Measurements from ENCODE around the gene RAB35. TPM values are rescaled to one million over a fixed set of nuclear protein-coding genes. Genes with fewer than 3 reads are reported as not detected.

The RAB35 gene
- polyA plus RNA-seq, 1 donor from 2014 or later: 60.2 TPM

- H3K36me3 ChIP-seq (ENCODE audit: insufficient read depth, low read length): no peaks in the 10 kb centered on the region
- no peak overlapping the region for H3K9ac ChIP-seq (ENCODE audit: low read length)
- H3K27me3 ChIP-seq (ENCODE audit: insufficient read depth, low read depth, low read length): no peaks in the 10 kb centered on the region
- H3K4me2 ChIP-seq (ENCODE audit: low read length): no peak overlapping the region
- H3K27ac ChIP-seq (ENCODE audit: low read length): no peak overlapping the region
- H3K9me2 ChIP-seq (ENCODE audit: insufficient read depth, low read length): no peaks in the 10 kb centered on the region
- no peaks in the 10 kb centered on the region for H3K9me3 ChIP-seq (ENCODE audit: low read length)
- H3K4me3 ChIP-seq (ENCODE audit: low read length): no peak overlapping the region
- TF ChIP-seq CTCF (IDR thresholded peaks at IDR 0.05; ENCODE audit: poor library complexity, severe bottlenecking) (no peak), MXI1 (conservative IDR thresholded peaks at IDR 0.05; ENCODE audit: poor library complexity, severe bottlenecking) (no peak), TAF1 (IDR thresholded peaks at IDR 0.05; ENCODE audit: low read depth) (no peak), EP300 (conservative IDR thresholded peaks at IDR 0.05; ENCODE audit: poor library complexity, severe bottlenecking) (no peak), SMC3 (conservative IDR thresholded peaks at IDR 0.05; ENCODE audit: poor library complexity) (no peak), POLR2AphosphoS5 (IDR thresholded peaks at IDR 0.05) (no peak), RAD21 (conservative IDR thresholded peaks at IDR 0.05) (no peak), REST (IDR thresholded peaks at IDR 0.05; ENCODE audit: borderline replicate concordance) (no peak), EZH2 (IDR thresholded peaks at IDR 0.05; ENCODE audit: borderline replicate concordance, insufficient read depth, low read length, poor library complexity, severe bottlenecking) (no peak)
- no peaks in the 10 kb centered on the region for H3F3A ChIP-seq (ENCODE audit: insufficient read depth, low read length, poor library complexity, severe bottlenecking)
- H4K20me1 ChIP-seq (ENCODE audit: insufficient read depth): no peaks in the 10 kb centered on the region
- no peak overlapping the region for H2AFZ ChIP-seq (ENCODE audit: low read depth, low read length)
- peaks cover 24% of the 10 kb centered on the region for H3K79me2 ChIP-seq (replicated peaks; ENCODE audit: insufficient read depth, low read length)
Observed at GRCh38 chr12:120110550-120111501, 5.7 kb downstream of the RAB35 start.

- no peak overlapping the region for H3K4me2 ChIP-seq (ENCODE audit: low read length)
- no peaks in the 10 kb centered on the region for H4K20me1 ChIP-seq (ENCODE audit: insufficient read depth)
- H3K36me3 ChIP-seq (ENCODE audit: insufficient read depth, low read length): no peaks in the 10 kb centered on the region
- H3K9me3 ChIP-seq (ENCODE audit: low read length): no peaks in the 10 kb centered on the region
- no peaks in the 10 kb centered on the region for H3K9me2 ChIP-seq (ENCODE audit: insufficient read depth, low read length)
- no peaks in the 10 kb centered on the region for H3F3A ChIP-seq (ENCODE audit: insufficient read depth, low read length, poor library complexity, severe bottlenecking)
- no peak overlapping the region for H2AFZ ChIP-seq (ENCODE audit: low read depth, low read length)
- no peaks in the 10 kb centered on the region for H3K27me3 ChIP-seq (ENCODE audit: insufficient read depth, low read depth, low read length)
- no peak overlapping the region for H3K27ac ChIP-seq (ENCODE audit: low read length)
- no peak overlapping the region for H3K4me3 ChIP-seq (ENCODE audit: low read length)
- TF ChIP-seq SMC3 (conservative IDR thresholded peaks at IDR 0.05; ENCODE audit: poor library complexity): no peak
- no peak for TF ChIP-seq EZH2 (IDR thresholded peaks at IDR 0.05; ENCODE audit: borderline replicate concordance, insufficient read depth, low read length, poor library complexity, severe bottlenecking)
- no peak for TF ChIP-seq CTCF (IDR thresholded peaks at IDR 0.05; ENCODE audit: poor library complexity, severe bottlenecking)
- TF ChIP-seq POLR2AphosphoS5 (IDR thresholded peaks at IDR 0.05): no peak
- H3K9ac ChIP-seq (ENCODE audit: low read length): no peak overlapping the region
- H3K79me2 ChIP-seq (replicated peaks; ENCODE audit: insufficient read depth, low read length): peaks cover 13% of the 10 kb centered on the region
Observed at GRCh38 chr12:120109570-120110267, 6.8 kb downstream of the RAB35 start.

Data from neural cell (in vitro differentiated cells).